ENCODE measurements around the gene DDO.

DNA sequence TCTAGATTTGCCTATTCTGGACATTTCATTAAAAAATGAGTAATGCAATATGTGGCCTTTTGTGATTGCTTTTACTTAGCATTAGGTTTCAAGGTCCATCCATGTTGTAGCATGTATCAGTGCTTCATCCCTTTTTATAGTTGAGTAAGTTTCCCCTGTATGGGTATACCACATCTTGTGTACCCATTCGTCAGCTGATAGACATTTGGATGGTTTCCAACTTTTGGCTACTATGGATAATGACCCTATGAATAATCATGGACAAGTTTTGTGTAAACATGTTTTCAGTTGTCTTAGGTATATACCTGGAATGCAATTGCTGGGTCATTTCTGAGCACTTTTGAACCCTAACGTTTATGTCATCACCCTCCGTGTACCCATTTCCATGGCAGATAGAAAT lies 72.6 kb downstream of the DDO start:
- TF ChIP-seq, protein P1, sequence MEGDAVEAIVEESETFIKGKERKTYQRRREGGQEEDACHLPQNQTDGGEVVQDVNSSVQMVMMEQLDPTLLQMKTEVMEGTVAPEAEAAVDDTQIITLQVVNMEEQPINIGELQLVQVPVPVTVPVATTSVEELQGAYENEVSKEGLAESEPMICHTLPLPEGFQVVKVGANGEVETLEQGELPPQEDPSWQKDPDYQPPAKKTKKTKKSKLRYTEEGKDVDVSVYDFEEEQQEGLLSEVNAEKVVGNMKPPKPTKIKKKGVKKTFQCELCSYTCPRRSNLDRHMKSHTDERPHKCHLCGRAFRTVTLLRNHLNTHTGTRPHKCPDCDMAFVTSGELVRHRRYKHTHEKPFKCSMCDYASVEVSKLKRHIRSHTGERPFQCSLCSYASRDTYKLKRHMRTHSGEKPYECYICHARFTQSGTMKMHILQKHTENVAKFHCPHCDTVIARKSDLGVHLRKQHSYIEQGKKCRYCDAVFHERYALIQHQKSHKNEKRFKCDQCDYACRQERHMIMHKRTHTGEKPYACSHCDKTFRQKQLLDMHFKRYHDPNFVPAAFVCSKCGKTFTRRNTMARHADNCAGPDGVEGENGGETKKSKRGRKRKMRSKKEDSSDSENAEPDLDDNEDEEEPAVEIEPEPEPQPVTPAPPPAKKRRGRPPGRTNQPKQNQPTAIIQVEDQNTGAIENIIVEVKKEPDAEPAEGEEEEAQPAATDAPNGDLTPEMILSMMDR (conservative IDR thresholded peaks at IDR 0.05) = no peak
- no peak for TF ChIP-seq ZFX (IDR thresholded peaks at IDR 0.05)

Measured in C4-2B (cell line).